GM23338 (cell line): ENCODE data around the gene FLT3.

Experiments
- EZH2phosphoT487 ChIP-seq: fragments of 200-600 bp; sonication (generic); IDR thresholded peaks from one replicate; pipeline ENCODE4 v1.8.1; 2018; ENCODE audit warnings: antibody characterized with exemption; ENCODE audit not compliant: unreplicated experiment
- TF ChIP-seq, protein P1 (sequence below), 2 experiments: fragments of 200-600 bp in 1 of 2; sonication (generic) in 1 of 2; conservative IDR thresholded peaks; 2 replicates each; pipeline versions ENCODE4 v1.5.1 to v1.6.1; 2016 to 2017; ENCODE audit warnings: antibody characterized with exemption in 2 of 2, low read depth in 2 of 2, mild to moderate bottlenecking in 2 of 2, moderate library complexity in 1 of 2
- TF ChIP-seq, protein P2 (sequence below): IDR thresholded peaks from one replicate; pipeline ENCODE4 v1.6.1; 2018; ENCODE audit warnings: antibody characterized with exemption; ENCODE audit not compliant: unreplicated experiment

DNA sequence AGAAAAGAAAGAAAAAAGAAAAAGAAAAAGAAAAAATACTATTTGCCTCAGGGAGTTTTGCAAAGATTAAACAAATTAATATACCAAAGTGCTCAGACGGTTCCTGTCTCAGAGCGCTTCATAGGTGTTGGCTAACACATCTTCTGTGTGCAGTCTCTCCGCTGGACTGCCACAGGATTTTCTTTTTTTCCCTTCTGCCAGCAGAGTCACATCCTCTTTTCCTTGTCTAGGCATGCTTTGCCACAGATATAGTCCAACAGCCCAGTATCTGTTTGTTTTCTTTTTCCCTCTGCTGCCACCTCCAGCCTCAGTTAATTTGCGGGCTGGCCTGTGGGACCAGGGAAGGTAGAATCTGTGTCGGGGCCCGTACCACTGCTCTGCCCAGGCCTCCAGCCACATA, 108.5 kb downstream of the FLT3 start:
- TF ChIP-seq, protein P1, sequence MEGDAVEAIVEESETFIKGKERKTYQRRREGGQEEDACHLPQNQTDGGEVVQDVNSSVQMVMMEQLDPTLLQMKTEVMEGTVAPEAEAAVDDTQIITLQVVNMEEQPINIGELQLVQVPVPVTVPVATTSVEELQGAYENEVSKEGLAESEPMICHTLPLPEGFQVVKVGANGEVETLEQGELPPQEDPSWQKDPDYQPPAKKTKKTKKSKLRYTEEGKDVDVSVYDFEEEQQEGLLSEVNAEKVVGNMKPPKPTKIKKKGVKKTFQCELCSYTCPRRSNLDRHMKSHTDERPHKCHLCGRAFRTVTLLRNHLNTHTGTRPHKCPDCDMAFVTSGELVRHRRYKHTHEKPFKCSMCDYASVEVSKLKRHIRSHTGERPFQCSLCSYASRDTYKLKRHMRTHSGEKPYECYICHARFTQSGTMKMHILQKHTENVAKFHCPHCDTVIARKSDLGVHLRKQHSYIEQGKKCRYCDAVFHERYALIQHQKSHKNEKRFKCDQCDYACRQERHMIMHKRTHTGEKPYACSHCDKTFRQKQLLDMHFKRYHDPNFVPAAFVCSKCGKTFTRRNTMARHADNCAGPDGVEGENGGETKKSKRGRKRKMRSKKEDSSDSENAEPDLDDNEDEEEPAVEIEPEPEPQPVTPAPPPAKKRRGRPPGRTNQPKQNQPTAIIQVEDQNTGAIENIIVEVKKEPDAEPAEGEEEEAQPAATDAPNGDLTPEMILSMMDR (conservative IDR thresholded peaks at IDR 0.05; ENCODE audit: low read depth in 2 of 2), result no peak
- no peak for TF ChIP-seq EZH2phosphoT487
- TF ChIP-seq, protein P2, sequence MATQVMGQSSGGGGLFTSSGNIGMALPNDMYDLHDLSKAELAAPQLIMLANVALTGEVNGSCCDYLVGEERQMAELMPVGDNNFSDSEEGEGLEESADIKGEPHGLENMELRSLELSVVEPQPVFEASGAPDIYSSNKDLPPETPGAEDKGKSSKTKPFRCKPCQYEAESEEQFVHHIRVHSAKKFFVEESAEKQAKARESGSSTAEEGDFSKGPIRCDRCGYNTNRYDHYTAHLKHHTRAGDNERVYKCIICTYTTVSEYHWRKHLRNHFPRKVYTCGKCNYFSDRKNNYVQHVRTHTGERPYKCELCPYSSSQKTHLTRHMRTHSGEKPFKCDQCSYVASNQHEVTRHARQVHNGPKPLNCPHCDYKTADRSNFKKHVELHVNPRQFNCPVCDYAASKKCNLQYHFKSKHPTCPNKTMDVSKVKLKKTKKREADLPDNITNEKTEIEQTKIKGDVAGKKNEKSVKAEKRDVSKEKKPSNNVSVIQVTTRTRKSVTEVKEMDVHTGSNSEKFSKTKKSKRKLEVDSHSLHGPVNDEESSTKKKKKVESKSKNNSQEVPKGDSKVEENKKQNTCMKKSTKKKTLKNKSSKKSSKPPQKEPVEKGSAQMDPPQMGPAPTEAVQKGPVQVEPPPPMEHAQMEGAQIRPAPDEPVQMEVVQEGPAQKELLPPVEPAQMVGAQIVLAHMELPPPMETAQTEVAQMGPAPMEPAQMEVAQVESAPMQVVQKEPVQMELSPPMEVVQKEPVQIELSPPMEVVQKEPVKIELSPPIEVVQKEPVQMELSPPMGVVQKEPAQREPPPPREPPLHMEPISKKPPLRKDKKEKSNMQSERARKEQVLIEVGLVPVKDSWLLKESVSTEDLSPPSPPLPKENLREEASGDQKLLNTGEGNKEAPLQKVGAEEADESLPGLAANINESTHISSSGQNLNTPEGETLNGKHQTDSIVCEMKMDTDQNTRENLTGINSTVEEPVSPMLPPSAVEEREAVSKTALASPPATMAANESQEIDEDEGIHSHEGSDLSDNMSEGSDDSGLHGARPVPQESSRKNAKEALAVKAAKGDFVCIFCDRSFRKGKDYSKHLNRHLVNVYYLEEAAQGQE, result no peak
